T-helper 22 cell (primary cell): ENCODE measurements around the gene KCTD10.

Experiments
- DNase-seq: peaks from one replicate; pipeline ENCODE4 v3.0.0-alpha.2; 2020; ENCODE audit warnings: low read depth

Gene KCTD10

DNA sequence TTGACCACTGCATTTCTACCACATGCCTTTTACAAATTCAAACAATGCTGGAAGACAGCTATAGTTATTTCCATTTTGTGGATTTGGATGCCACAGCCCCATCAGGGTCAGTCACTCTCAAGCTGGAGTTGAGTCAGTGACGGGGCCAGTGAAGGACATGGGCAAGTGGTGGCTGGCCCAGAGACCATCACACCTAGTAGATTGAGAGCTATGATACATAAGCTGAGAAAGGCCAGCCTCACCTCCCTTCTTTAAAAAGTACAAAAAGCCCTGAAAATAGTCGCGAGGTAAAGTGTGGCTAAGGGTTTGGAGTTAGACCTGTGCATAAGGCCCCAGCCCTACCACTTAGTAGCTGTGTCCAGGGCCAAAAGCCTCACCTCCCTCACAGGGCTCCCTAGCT lies 4.1 kb downstream of the KCTD10 start:
- no peak for DNase-seq

- no peak for DNase-seq
These were observed 7.6 kb downstream of the KCTD10 start for GRCh38 chr12:109469517-109469916.

GRCh38 chr12:109467978-109468676 lies 9.0 kb downstream of the KCTD10 start:
- no peak for DNase-seq

- DNase-seq = no peak
These were observed 10.3 kb downstream of the KCTD10 start for GRCh38 chr12:109466821-109467220.

- DNase-seq = no peak
These were observed 10.8 kb downstream of the KCTD10 start for GRCh38 chr12:109466305-109466704.

GRCh38 chr12:109464642-109465351 lies 12.3 kb downstream of the KCTD10 start:
- DNase-seq = no peak

DNA sequence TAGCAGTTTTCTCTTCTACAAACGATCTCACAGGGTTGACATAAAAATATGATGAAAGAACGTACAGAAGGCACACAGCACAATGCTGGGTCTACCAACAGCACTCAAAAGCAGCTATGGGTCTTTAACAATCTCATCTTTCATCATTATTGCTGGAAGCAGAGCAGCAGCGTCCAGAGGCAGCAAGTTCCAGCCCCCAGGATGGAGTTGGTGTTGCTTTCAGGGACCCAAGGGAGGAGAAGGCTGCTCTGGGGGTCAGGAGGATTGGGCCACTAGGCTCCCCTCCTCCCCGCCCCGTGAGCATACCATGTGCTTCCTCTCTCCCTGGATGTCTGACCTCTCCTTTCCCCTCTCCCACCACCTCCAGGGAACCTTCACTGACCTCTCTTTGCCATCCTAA lies 13.3 kb downstream of the KCTD10 start:
- no peak for DNase-seq

GRCh38 chr12:109462868-109463692 lies 14.0 kb downstream of the KCTD10 start:
- no peak for DNase-seq

- no peak for DNase-seq
These were observed 15.0 kb downstream of the KCTD10 start for GRCh38 chr12:109461846-109462756.

DNA sequence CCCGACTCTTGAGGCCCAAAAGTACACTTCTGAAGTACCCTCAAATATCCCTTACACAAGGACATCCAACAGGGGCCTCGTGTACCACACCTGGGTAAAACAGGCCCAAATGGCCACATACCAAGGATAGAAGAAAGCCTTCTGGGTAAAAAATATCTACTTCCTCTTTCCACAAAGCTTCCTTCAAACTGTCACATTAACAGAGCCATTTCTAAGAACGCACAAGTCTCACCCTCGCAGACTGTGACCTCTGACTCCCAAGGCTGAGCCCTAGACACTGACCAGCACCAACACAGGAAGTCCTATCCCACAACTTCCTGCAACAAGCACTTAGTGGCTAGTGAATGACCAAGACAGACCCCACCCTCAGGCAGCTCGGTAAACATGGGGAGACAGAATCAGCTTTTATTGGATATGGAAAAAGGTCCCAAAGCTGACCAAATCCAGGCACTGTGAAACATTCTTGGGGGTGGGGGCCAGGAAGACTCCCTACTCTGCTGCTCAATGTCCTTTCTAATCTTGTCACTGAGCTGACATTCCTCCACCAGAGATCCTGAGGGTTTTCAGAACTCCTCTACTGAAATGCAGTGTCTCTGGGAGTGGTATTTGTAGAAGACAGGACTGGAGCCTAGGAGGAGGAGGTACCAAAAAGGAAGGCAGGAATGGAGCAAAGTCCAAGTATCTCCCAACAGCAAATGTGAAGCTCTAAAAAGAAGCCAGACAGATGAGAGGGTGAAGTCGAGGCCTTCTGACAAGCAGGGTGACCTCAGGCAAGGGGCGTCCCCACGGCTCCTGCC lies 15.9 kb downstream of the KCTD10 start:
- DNase-seq = no peak

GRCh38 chr12:109460538-109460937 lies 16.6 kb downstream of the KCTD10 start:
- no peak for DNase-seq

- DNase-seq = no peak
These were observed 17.9 kb downstream of the KCTD10 start for GRCh38 chr12:109459247-109459646.

- no peak for DNase-seq
These were observed 18.3 kb downstream of the KCTD10 start for GRCh38 chr12:109458771-109459208.

DNA sequence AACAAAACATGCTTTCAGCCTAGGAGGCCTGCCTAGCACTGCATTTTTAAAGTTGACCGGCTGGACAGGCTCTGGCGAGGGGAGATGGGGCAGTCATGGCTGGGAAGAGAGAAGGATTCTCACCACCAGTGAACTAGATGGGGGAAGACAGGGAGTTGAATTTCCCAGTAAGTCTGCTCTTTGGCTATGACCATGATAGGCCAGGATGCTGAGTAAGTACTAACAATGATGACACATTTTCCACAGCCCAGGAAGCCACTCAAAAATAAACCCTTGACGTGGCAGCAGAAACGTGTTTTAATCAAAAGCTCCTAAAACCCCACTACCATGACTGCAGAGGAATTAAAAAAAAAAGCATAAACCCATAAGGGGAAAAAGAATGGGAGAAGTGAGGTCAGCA lies 19.0 kb downstream of the KCTD10 start:
- DNase-seq = no peak

DNA sequence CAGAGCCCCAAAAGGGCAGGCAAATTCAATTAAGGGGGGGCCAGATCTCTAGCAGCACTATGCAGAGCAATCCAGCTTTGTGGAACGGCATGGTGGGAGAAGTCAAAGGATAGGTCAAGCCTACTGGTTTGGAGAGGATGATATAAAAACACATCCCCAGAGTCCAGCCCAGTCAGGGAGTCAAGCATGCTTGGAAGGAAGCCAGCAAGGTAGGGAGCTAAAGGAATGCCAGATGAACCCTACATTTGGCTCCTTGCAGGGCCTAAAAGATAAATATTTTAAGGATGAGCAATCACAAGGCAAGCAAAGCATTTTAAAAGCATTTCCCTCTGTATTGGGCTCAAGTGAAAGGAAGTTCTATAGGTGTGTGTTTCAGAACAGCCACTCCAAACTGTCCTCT lies 21.4 kb downstream of the KCTD10 start:
- DNase-seq = no peak

- no peak for DNase-seq
These were observed 24.6 kb downstream of the KCTD10 start for GRCh38 chr12:109452489-109452888.

GRCh38 chr12:109451400-109451799 lies 25.7 kb downstream of the KCTD10 start:
- DNase-seq = no peak

DNA sequence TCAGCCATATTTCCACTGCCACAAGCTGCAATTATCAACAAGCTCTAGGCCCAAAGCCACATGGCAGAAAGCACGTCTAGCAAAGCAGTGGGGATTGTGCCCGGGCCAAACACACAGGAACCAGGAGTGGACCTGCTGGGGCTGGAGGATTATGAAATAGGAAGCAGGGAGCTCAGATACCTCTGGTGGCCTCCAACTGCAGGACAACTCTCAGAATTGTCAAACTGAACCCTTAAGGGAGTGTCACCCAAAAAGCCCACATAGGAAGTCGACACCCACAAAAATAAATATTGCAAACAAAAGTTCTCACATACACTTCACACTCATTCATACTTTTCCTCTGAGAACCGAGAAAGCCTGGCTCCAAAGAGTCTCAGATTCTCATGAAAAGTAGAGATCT lies 26.1 kb downstream of the KCTD10 start:
- no peak for DNase-seq

DNA sequence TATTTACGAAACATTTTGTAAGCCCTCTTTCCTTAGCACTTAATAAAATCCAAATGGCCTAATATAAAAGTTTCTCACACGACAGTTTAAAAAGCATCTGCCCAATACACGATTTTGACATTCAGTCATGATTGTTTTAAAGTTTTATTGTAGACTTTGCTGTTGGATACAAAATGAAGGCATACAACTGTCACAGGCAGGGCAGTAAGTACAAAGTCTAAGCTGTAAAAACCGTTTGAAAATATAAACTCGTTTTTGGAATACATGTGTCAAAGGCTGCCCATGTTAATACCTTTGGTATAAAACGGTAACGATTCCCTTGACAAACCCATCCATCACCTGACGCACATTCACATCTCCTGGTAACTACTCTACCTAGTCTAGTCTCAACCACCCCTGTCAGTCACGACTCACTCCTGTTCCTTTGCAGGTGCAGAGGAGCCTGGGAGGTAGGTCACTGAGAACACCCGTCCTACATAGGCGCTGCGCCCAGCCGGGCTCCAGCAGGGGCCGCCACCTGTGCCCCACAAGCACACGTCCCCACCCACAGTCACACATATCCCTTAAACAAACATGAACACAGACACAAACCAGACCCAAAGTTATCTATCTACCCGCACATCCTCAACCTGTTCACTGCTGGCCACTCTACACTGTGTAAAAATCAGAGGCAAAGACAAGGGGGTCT lies 27.1 kb downstream of the KCTD10 start:
- no peak for DNase-seq

DNA sequence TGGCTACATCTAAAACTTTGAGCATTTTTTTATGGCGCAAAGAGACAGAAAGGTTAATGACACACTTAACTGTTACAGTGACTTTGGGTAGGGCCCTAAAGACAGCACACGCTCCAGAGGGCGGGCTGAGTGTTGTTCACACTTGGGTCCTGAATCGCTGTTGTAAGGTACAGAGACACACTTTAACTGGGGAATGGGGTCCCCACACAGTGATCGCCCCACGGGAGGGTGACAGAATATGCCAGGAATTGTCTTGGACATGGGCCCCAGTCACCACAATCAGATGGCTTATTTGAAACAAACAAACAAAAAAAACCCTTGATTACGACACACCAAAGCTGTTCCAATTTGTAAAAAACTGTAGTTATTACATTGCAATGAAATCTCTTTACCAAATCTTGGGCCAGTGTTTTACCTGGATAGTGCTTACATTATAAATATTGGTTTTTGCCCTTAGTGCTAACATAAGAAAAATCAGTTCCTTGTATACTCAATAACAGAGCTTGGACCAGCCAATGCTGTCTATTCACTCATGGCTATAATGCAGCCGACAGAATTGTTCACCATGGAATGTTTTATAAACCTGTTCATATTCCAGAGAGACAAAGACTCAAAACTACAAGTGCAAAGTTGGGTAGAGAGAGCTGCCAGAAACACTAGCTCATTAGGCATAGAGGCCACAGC lies 28.3 kb downstream of the KCTD10 start:
- no peak for DNase-seq
